Skeletal muscle cell (primary cell): ENCODE data around the gene CCR2.

Experiments used
- DNase-seq: peaks from one replicate; pipeline ENCODE4 v3.0.0-alpha.2; 2010; ENCODE audit warnings: low read depth
- H3K4me3 ChIP-seq: 2 replicates; pipeline ENCODE4 v1.5.1; 2011; ENCODE audit warnings: low read depth, mild to moderate bottlenecking, control low read depth, low read length, moderate library complexity

CCR2 gene

GRCh38 chr3:46351646-46352045 lies 2.3 kb upstream of the CCR2 start:
- no peak overlapping the region for H3K4me3 ChIP-seq
- DNase-seq = no peak

- DNase-seq = no peak
- no peak overlapping the region for H3K4me3 ChIP-seq
These were observed 821 bp upstream of the CCR2 start for GRCh38 chr3:46353090-46353489.

DNA sequence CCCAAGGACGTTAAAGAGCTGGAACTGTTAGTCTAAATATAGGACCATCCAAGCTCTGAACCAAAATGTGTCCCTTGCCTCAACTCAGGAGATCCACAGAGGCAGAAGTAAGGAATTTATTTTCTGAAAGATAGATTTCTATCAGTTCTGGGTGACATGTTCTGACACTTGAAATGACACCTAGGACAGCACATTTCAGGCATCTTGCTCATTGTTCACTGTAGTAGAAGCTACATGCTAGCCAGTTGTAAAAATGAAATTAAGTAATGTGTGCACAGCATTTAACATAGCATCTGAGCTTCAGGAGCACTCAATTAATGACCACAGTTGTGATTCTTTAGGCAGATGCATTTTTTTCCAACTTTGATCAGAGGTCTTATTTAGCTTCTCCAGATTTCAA lies 567 bp downstream of the CCR2 start:
- no peak for DNase-seq
- no peak overlapping the region for H3K4me3 ChIP-seq

GRCh38 chr3:46354984-46355383 lies 1.1 kb downstream of the CCR2 start:
- no peak overlapping the region for H3K4me3 ChIP-seq
- no peak for DNase-seq

DNA sequence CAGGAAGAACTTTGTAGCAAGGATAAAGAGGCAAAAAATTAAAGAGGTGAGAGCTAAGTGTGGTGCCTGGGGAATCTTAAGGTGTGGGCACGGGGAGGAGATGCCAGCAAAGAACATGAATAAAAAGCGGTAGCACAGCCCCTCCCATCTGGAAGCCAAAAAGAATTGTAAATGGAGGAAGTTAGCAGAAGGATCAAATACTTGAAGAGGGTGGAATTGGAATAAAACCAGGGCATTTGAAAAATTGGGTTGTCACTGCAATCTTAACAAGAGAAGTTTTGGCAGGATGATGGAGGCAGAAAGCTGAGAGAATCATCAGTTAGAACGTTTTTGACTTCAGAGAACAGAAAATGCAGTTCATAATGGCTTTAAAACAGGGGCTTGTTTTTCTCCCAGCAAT lies 2.4 kb downstream of the CCR2 start:
- no peak overlapping the region for H3K4me3 ChIP-seq
- no peak for DNase-seq

DNA sequence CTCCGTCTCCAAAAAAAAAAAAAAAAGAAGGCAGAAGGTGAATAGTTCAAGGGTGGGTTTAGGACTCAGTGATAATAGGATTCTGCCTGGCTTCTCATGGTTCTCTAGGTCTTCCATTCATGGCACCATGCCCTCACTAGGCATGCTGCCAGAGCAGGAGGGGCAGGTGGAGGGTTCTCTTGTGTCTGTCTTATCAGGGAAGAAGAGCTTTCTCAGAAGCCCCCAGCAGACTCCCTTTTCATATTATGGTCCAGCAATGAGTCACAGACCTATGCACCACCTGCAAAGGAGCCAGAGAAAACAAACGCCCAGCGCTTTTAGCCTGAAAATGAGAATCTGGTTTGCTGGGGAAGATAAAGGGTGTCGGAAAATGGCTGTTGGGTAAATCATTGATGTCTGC lies 3.0 kb downstream of the CCR2 start:
- DNase-seq = no peak
- H3K4me3 ChIP-seq = no peak overlapping the region

DNA sequence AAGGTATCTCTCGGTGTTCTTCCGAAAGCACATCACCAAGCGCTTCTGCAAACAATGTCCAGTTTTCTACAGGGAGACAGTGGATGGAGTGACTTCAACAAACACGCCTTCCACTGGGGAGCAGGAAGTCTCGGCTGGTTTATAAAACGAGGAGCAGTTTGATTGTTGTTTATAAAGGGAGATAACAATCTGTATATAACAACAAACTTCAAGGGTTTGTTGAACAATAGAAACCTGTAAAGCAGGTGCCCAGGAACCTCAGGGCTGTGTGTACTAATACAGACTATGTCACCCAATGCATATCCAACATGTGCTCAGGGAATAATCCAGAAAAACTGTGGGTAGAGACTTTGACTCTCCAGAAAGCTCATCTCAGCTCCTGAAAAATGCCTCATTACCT lies 4.6 kb downstream of the CCR2 start:
- DNase-seq = no peak
- H3K4me3 ChIP-seq = no peak overlapping the region

DNA sequence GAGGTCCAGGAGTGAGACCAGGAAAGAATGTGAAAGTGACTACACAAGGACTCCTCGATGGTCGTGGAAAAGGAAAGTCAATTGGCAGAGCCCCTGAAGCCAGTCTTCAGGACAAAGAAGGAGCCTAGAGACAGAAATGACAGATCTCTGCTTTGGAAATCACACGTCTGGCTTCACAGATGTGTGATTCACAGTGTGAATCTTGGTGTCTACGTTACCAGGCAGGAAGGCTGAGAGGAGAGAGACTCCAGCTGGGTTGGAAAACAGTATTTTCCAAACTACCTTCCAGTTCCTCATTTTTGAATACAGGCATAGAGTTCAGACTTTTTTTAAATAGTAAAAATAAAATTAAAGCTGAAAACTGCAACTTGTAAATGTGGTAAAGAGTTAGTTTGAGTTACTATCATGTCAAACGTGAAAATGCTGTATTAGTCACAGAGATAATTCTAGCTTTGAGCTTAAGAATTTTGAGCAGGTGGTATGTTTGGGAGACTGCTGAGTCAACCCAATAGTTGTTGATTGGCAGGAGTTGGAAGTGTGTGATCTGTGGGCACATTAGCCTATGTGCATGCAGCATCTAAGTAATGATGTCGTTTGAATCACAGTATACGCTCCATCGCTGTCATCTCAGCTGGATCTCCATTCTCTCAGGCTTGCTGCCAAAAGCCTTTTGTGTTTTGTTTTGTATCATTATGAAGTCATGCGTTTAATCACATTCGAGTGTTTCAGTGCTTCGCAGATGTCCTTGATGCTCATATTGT lies 6.0 kb downstream of the CCR2 start:
- DNase-seq = no peak
- H3K4me3 ChIP-seq = no peak overlapping the region

DNA sequence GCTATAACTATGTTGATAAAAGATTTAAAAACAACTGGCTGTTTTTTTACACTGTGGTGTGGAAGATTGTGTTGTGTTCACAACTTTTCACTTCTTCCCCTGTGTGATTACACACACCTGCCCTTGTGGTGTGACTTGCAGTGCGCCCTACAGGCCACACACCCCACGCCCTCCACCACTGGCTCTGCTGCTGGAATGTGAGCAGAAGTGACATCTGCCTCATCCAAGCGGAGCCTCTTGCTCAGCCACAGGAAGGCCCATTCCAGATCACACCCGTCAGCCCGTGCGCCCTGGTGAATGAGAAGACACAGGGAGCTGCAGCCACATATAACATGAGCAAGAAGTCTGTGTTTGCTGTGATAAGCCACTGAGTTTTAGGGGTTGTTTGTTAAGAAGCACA lies 7.0 kb downstream of the CCR2 start:
- H3K4me3 ChIP-seq = no peak overlapping the region
- no peak for DNase-seq

DNA sequence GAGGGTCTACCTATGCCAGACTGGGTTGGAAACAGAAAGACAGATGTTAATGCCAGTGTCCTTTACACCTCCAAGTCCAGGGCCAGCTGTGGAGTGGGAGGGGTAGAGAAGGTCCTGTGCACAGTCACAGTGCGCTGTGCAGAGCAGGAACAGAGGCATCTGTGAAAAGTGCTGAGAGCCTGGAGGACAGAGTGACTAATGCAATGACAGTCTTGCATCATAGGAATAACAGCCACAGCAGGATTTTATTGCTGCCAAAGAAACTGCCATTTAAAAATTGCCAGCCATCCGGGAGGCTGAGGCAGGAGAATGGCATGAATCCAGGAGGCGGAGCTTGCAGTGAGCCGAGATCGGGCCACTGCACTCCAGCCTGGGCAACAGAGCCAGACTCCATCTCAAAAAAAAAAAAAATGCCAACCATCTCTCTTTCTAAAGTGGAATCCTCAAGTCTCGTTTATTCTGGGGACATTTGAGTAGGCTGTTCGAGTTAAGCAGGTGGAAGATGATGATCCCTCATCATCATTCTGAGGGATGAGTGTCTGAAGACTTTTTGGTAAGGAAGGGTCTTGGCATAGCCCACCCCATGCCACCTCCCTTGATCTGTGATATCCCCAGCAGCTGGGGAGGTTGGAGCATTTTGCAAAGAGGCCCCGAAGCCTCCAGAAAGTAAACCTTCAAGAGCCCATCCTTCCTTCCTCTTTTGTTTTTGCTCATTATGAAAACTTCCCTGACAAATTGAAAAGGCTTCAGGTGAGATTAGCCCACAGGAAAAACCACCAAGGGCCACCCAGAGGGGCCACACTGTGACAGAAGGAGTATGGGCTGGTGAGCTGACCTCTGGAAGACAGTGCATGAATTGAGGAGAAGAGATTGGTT lies 7.7 kb downstream of the CCR2 start:
- H3K4me3 ChIP-seq = no peak overlapping the region
- no peak for DNase-seq

- DNase-seq = no peak
- no peak overlapping the region for H3K4me3 ChIP-seq
These were observed 11.1 kb downstream of the CCR2 start for GRCh38 chr3:46365041-46365440.

- H3K4me3 ChIP-seq = no peak overlapping the region
- no peak for DNase-seq
These were observed 12.0 kb downstream of the CCR2 start for GRCh38 chr3:46365737-46366524.

DNA sequence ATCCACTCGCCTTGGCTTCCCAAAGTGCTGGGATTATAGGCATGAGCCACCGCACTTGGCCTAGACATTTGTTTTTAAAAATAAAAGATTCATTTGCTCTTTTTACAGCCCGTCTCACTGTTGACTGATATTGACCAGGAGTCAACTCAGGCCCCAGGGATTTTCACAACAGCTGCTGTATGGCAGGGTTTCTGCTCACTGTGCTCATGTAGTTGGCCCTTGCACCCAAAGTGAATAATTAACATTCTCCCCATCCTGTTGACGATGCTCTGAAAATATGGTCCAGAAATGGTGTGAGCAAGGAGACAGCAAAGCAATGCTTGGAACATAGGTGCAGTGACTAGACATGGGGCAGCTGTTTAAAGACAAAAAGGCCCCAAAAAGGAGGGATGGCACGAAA lies 13.9 kb downstream of the CCR2 start:
- no peak for DNase-seq

GRCh38 chr3:46368569-46368968 lies 14.7 kb downstream of the CCR2 start:
- no peak for DNase-seq
- H3K4me3 ChIP-seq = no peak overlapping the region

More for the DNA sequence above, 13.9 kb downstream of the CCR2 start:
- H3K4me3 ChIP-seq = no peak overlapping the region

DNA sequence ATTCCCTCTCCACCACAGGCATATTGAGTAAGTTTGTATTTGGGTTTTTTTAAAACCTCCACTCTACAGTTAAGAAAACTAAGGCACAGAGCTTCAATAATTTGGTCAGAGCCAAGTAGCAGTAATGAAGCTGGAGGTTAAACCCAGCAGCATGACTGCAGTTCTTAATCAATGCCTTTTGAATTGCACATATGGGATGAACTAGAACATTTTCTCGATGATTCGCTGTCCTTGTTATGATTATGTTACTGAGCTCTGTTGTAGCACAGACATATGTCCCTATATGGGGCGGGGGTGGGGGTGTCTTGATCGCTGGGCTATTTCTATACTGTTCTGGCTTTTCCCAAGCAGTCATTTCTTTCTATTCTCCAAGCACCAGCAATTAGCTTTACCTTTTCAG lies 15.2 kb downstream of the CCR2 start:
- DNase-seq = no peak
- no peak overlapping the region for H3K4me3 ChIP-seq

- no peak for DNase-seq
- H3K4me3 ChIP-seq = no peak overlapping the region
These were observed 15.8 kb downstream of the CCR2 start for GRCh38 chr3:46369675-46370132.

- no peak for DNase-seq
- no peak within 1 kb of the TSS for H3K4me3 ChIP-seq
These were observed 17.1 kb downstream of the CCR2 start, which contains the start of gene CCR5 for GRCh38 chr3:46370839-46371518. Gene CCR5 (plus strand): TSS chr3:46370946. CDS start chr3:46372903, 1,957 bp downstream.

GRCh38 chr3:46371519-46372340 lies 17.8 kb downstream of the CCR2 start:
- no peak overlapping the region for H3K4me3 ChIP-seq
- no peak for DNase-seq
